Activated CD4-positive, alpha-beta T cell treated with anti-CD3 and anti-CD28 coated beads for 36 hours (primary cell): ENCODE measurements around the gene TMEM37. TPM values are rescaled to one million over a fixed set of nuclear protein-coding genes. Genes with fewer than 3 reads are reported as not detected.

Source experiments
- ATAC-seq: fragments of 200-7000 bp; cut with Tn5 transposase; one replicate; pipeline ENCODE4 v1.10.0; 2021; ENCODE audit warnings: mild to moderate bottlenecking, moderate library complexity
- CTCF ChIA-PET: fragments of 350-600 bp; sonication (Branson Sonifier 250); formaldehyde crosslinking; loops from one replicate; lab custom pipeline; 2021; ENCODE audit warnings: antibody characterized with exemption; lab: Charles Lee
- POLR2A ChIA-PET: fragments of 350-600 bp; sonication (Branson Sonifier 250); formaldehyde crosslinking; loops from one replicate; lab custom pipeline; 2021; ENCODE audit warnings: antibody characterized with exemption, inconsistent platforms; lab: Charles Lee
- DNase-seq: peaks from one replicate; pipeline ENCODE4 v3.0.0-alpha.2; 2020
- H3K27ac Mint-ChIP-seq: one replicate; pipeline ENCODE4 v1.8.0; 2021; ENCODE audit warnings: mixed read lengths
- H3K27me3 Mint-ChIP-seq: one replicate; pipeline ENCODE4 v1.8.0; 2021; ENCODE audit warnings: mixed read lengths
- H3K36me3 Mint-ChIP-seq: one replicate; pipeline ENCODE4 v1.8.0; 2021; ENCODE audit warnings: low read depth, mixed read lengths
- H3K4me1 Mint-ChIP-seq: one replicate; pipeline ENCODE4 v1.8.0; 2021; ENCODE audit warnings: mixed read lengths
- H3K4me3 Mint-ChIP-seq: one replicate; pipeline ENCODE4 v1.8.0; 2021; ENCODE audit warnings: mild to moderate bottlenecking, moderate library complexity, mixed read lengths
- H3K9me3 Mint-ChIP-seq: one replicate; pipeline ENCODE4 v1.8.0; 2021; ENCODE audit warnings: low read depth, mixed read lengths
- intact Hi-C, 2 experiments: fragments of 100-400 bp; cut with DNase I in 1 of 2; cut with micrococcal nuclease in 1 of 2; formaldehyde crosslinking; loops; one replicate each; pipeline versions ENCODE4 v1.14.2 to v1.15.1; 2022 to 2024; cut with DNase I, micrococcal nuclease
- total RNA-seq, 2 experiments: library from RNA; stranded (reverse); gene quantifications; one replicate each; pipeline ENCODE4 v1.2.3, GENCODE V29; 2021

TMEM37 gene
- total RNA-seq, 2 experiments from 2014 or later: not detected

GRCh38 chr2:119463990-119464389 is 32.3 kb downstream of the TMEM37 start:
- ChIA-PET CTCF (interaction anchor here (1.1 to 1.3 kb wide), 2 partner anchors 12 to 14 kb away, joined by 3 read pairs; no protein-coding TSS in a partner anchor), POLR2A (no interaction called here)
- Mint-ChIP-seq H3K36me3 (no peaks in the 10 kb centered on the region), H3K4me1 (peaks cover 6% of the 10 kb centered on the region), H3K27me3 (no peaks in the 10 kb centered on the region), H3K9me3 (no peaks in the 10 kb centered on the region), H3K27ac (no peak overlapping the region), H3K4me3 (no peak overlapping the region)
- intact Hi-C loops: no loop called here
- no peak for DNase-seq
- no peak for ATAC-seq

- ChIA-PET CTCF (interaction anchor here (0.8 to 1.3 kb wide), 3 partner anchors 11 to 13 kb away, joined by 3 read pairs; no protein-coding TSS in a partner anchor), POLR2A (no interaction called here)
- ATAC-seq (no peak), DNase-seq (no peak)
- no peaks in the 10 kb centered on the region for H3K36me3 Mint-ChIP-seq
- no peaks in the 10 kb centered on the region for H3K9me3 Mint-ChIP-seq
- H3K4me1 Mint-ChIP-seq: peaks cover 6% of the 10 kb centered on the region
- H3K4me3 Mint-ChIP-seq: no peak overlapping the region
- intact Hi-C loops: no loop called here
- H3K27ac Mint-ChIP-seq: no peak overlapping the region
- H3K27me3 Mint-ChIP-seq: no peaks in the 10 kb centered on the region
These were observed 33.3 kb downstream of the TMEM37 start for GRCh38 chr2:119464981-119465380.

DNA sequence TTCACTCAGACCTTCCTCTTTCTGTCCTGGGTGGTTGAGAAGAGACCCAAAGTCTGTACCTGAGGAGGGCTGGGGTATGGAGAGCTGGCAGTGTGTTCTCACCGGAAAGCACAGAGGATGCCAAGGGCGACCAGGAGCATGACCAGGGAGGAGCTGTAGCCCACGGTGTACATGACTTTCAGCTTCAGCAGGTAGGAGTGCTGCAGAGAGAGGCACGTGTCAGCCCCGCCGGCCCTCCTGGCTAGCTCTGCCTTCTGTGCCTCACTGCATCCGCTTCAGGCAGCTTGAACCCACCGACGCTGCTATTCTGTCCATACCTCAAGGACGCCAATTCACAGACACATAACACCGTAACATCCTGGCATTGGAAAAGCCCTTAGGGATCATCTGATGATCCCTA is 34.0 kb downstream of the TMEM37 start:
- no peak overlapping the region for H3K4me3 Mint-ChIP-seq
- H3K4me1 Mint-ChIP-seq: peaks cover 6% of the 10 kb centered on the region
- ChIA-PET CTCF (interaction anchor here (0.6 kb wide), 1 partner anchor 210 kb away, joined by 3 read pairs; no protein-coding TSS in a partner anchor), POLR2A (no interaction called here)
- no peaks in the 10 kb centered on the region for H3K9me3 Mint-ChIP-seq
- H3K36me3 Mint-ChIP-seq: no peaks in the 10 kb centered on the region
- ATAC-seq (no peak), DNase-seq (no peak)
- intact Hi-C loops: no loop called here
- H3K27me3 Mint-ChIP-seq: no peaks in the 10 kb centered on the region
- no peak overlapping the region for H3K27ac Mint-ChIP-seq

- ChIA-PET POLR2A (no interaction called here), CTCF (interaction anchor here (0.6 to 0.8 kb wide), 3 partner anchors 13 to 1463 kb away, joined by 3 to 4 read pairs (median 3); no protein-coding TSS in a partner anchor)
- Mint-ChIP-seq H3K36me3 (no peaks in the 10 kb centered on the region), H3K9me3 (no peaks in the 10 kb centered on the region), H3K27ac (no peak overlapping the region), H3K4me3 (no peak overlapping the region), H3K27me3 (no peaks in the 10 kb centered on the region), H3K4me1 (peaks cover 6% of the 10 kb centered on the region)
- intact Hi-C loops: no loop called here
- DNase-seq (no peak), ATAC-seq (no peak)
These were observed 34.7 kb downstream of the TMEM37 start for GRCh38 chr2:119466373-119466772.

- CTCF ChIA-PET: interaction anchor here (0.6 to 1.3 kb wide), 2 partner anchors 9 to 745 kb away, joined by 4 read pairs; no protein-coding TSS in a partner anchor
- ATAC-seq: no peak
- Mint-ChIP-seq H3K4me1 (peaks cover 2% of the 10 kb centered on the region), H3K27ac (no peak overlapping the region), H3K36me3 (no peaks in the 10 kb centered on the region), H3K4me3 (no peak overlapping the region), H3K27me3 (no peaks in the 10 kb centered on the region), H3K9me3 (no peaks in the 10 kb centered on the region)
- no peak for DNase-seq
- POLR2A ChIA-PET: no interaction called here
- intact Hi-C loops: no loop called here
These were observed 36.7 kb downstream of the TMEM37 start for GRCh38 chr2:119468154-119468955.

GRCh38 chr2:119469131-119469530 is 37.5 kb downstream of the TMEM37 start:
- Mint-ChIP-seq H3K36me3 (no peaks in the 10 kb centered on the region), H3K9me3 (no peaks in the 10 kb centered on the region)

DNA sequence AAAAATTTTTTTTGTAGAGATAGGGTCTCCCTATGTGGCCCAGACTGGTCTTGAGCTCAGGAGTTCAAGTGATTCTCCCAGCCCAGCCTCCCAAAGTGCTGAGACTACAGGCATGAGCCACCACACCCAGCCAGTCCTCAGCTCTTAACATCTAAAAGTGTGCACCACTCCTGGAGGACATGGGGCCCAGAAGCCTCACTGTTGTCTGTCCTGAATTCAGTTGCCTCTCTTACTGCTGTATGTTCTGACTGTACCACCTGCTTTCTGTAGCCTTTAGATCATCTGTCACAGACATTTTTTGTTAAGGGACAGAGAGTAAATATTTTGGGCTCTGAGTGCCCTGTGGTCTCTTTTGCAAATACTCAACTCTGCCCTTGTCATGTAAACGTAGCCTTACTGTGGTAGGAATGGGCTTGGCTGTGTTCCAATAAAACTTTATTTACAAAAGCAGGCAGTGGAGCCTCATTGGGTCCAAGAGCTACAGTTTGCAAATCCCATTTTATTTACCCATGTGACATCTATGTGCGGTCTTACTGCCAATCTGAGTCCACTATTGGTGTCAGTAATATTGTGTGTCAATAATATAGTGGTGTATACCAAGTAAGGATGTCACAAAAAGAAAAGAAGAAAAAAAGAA is 38.1 kb downstream of the TMEM37 start:
- Mint-ChIP-seq H3K36me3 (no peaks in the 10 kb centered on the region), H3K4me3 (no peak overlapping the region), H3K9me3 (no peaks in the 10 kb centered on the region), H3K27ac (no peak overlapping the region), H3K27me3 (no peaks in the 10 kb centered on the region), H3K4me1 (no peaks in the 10 kb centered on the region)
- ChIA-PET POLR2A (no interaction called here), CTCF (interaction anchor here (0.7 kb wide), 1 partner anchor 49 kb away, joined by 4 read pairs; no protein-coding TSS in a partner anchor)
- intact Hi-C loops: loop anchor here in 1 of 2 experiments (10.0 kb wide), 2 partner anchors 235 to 455 kb away; no protein-coding TSS in a partner anchor
- DNase-seq (no peak), ATAC-seq (no peak)

More at GRCh38 chr2:119469131-119469530, 37.5 kb downstream of the TMEM37 start:
- POLR2A ChIA-PET: no interaction called here
- Mint-ChIP-seq H3K4me3 (no peak overlapping the region), H3K27me3 (no peaks in the 10 kb centered on the region), H3K27ac (no peak overlapping the region), H3K4me1 (no peaks in the 10 kb centered on the region)
- CTCF ChIA-PET: interaction anchor here (0.6 to 1.3 kb wide), 3 partner anchors 10 to 746 kb away, joined by 4 read pairs; no protein-coding TSS in a partner anchor
- DNase-seq: no peak
- ATAC-seq: no peak
- intact Hi-C loops: no loop called here

DNA sequence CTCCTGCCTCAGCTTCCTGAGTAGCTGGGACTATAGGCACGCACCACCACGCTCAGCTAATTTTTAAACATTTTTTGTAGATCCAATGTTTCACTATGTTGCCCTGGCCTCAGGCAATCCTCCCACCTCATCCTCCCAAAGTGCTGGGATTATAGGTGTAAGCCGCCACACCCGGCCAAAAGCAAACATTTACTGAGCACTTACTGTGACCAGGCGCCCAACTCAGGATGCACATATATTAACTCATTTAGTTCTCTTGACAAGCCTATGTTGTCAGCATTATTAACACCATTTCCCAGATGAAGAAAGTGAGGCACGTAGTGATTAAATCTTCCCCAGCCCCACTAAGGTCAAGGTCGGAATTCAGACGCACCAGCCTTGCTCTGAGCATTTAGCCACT is 41.1 kb downstream of the TMEM37 start:
- intact Hi-C loops: loop anchor here in 1 of 2 experiments (10.0 kb wide), 2 partner anchors 238 to 458 kb away; no protein-coding TSS in a partner anchor
- H3K27ac Mint-ChIP-seq: no peak overlapping the region

GRCh38 chr2:119473621-119474370 is 42.1 kb downstream of the TMEM37 start:
- Mint-ChIP-seq H3K4me3 (no peak overlapping the region), H3K4me1 (no peaks in the 10 kb centered on the region), H3K9me3 (no peaks in the 10 kb centered on the region), H3K27me3 (peaks cover 8% of the 10 kb centered on the region), H3K36me3 (no peaks in the 10 kb centered on the region), H3K27ac (no peak overlapping the region)
- intact Hi-C loops: loop anchor here in 1 of 2 experiments (10.0 kb wide), 2 partner anchors 239 to 459 kb away; no protein-coding TSS in a partner anchor
- DNase-seq (no peak), ATAC-seq (no peak)
- ChIA-PET CTCF (interaction anchor here (0.5 kb wide), 1 partner anchor 35 kb away, joined by 3 read pairs; no protein-coding TSS in a partner anchor), POLR2A (no interaction called here)

More for the DNA sequence above, 41.1 kb downstream of the TMEM37 start:
- no peaks in the 10 kb centered on the region for H3K4me1 Mint-ChIP-seq
- no peaks in the 10 kb centered on the region for H3K36me3 Mint-ChIP-seq
- H3K27me3 Mint-ChIP-seq: peaks cover 8% of the 10 kb centered on the region
- ChIA-PET POLR2A (no interaction called here), CTCF (no interaction called here)
- H3K9me3 Mint-ChIP-seq: no peaks in the 10 kb centered on the region
- H3K4me3 Mint-ChIP-seq: no peak overlapping the region
- DNase-seq (no peak), ATAC-seq (no peak)

GRCh38 chr2:119474371-119475224 is 42.9 kb downstream of the TMEM37 start:
- H3K36me3 Mint-ChIP-seq: no peaks in the 10 kb centered on the region
- DNase-seq: no peak
- POLR2A ChIA-PET: no interaction called here
- H3K9me3 Mint-ChIP-seq: no peaks in the 10 kb centered on the region
- no peaks in the 10 kb centered on the region for H3K4me1 Mint-ChIP-seq
- H3K4me3 Mint-ChIP-seq: no peak overlapping the region
- CTCF ChIA-PET: interaction anchor here (1.0 to 5.0 kb wide), 2 partner anchors 21 to 65 kb away, joined by 3 to 43 read pairs; no protein-coding TSS in a partner anchor
- intact Hi-C loops: loop anchor here in 1 of 2 experiments (10.0 kb wide), 2 partner anchors 240 to 460 kb away; no protein-coding TSS in a partner anchor
- H3K27me3 Mint-ChIP-seq: peaks cover 8% of the 10 kb centered on the region
- ATAC-seq: no peak
- H3K27ac Mint-ChIP-seq: no peak overlapping the region
